Stimulated activated CD8-positive, alpha-beta memory T cell treated with anti-CD3 and anti-CD28 coated beads, Interleukin-15, amount 100 ng/mL, for 4 hours (primary cell): ENCODE measurements around the gene WNK3.
"Not testable (repeated sequence)": the region's sequence is repeated elsewhere in the genome, so short reads cannot be mapped to it uniquely, and the experiment has no call there.

Experiments
- DNase-seq, 2 donors: peaks; one replicate each; pipeline ENCODE4 v3.0.0-alpha.2; 2020; ENCODE audit warnings: low read depth in 2 of 2

The WNK3 gene

DNA sequence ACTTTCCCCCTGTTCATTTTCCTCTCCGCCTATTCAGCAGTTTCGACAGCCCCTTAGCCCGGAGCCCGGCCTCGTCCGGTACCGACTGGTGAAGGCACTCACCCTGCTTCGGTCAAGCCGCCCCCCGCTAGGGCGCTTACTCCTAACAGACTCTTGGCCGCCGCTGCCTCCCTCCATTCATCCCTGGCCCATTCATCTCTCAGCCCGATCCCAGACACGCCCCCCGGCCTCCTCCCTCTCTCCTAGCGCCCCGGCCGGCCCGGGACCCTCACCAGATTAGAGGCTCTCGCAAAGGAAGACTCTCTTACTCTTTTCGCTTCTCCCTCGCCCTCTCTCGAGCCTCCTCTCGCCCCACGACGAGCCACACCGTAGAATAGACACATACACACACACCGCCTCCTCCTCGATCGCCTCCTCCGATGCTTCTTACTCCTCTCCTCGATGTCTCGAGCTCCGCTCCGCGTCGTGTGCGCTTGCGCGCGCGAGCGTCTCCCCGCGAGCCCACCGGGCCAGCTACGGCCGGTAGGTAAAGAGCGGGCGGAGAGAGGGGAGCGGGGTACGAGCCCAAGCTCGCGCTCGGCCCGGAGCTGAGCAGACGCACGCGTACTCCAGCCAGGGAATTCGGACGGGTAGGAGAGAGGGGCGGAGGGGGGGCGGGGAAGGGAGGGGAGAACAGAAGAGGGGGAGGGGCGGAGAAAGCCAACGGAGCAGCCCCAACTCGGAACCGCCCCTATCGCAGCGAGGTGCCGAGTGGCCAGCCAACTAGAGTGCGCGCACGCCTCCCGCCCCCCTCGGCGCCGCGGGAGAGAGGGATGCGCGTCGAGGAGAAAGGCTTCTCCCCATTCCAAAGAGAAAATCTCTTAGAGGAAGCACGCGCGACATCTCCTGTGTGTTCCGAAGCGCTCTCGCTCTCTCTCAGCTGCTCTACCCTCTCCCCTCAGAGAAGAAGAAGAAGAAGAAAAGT lies at the start of gene WNK3:
Gene WNK3 (minus strand): TSS at position 633 of the 964 bp plus-strand sequence.
- peak in 1 of 2 donors; percentile 8 for DNase-seq

DNA sequence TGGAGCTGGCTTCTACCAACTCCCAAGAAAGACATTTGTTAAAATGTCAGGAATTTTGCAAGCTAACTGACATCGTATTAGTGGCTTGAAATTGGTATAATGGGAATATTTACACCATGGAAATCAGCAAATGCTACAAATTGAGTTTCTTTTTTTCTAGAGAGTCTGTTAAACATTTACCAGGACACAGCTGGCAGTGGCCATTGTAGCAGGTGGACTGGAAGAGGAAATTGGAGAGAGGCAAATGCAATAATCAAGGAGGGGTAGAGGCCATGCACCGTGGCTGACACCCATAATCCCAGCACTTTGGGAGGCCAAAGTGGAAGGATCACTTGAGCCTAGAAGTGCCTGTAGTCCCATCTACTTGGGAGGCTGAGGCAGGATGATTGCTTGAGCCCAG lies 49.4 kb upstream of the WNK3 start:
- no peak for DNase-seq

DNA sequence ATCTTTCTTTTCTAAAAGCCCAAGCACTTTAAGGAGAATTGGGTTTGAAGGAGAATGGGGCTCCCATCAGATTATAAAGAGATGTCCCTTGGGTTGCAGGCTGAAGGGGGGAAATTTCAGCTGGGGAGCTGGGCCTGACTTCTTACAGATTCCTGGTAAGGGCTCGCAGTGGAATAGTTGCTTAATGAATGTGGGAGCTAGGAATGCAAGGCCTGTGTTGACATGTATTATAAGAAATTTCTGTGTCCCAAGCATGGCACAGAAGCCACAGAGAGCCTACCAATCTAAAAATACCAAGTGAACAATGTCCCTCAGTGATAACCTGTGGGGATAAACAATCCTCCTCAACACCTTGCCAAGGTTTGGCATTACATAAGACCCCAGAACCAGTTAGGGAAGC lies 39.3 kb upstream of the WNK3 start:
- no peak for DNase-seq

DNA sequence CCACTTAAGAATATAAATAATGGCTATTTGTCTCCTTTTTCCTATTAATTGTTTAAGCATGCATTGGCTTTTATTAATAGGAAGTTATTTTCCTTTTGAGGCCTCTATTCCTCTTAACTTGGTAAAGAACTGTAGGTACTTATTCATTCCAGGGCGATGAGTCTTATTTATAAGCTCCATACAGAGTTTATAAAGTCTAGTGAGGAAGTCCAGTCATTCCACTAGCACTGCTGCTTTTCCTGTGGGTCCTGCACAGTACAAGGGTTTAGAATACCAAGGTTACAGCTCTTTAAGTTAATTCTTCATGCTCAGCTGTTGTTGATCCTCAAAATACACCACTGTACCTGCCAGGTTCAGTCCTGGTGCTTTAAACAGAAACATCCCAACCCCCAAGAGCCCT lies 28.5 kb upstream of the WNK3 start:
- no peak for DNase-seq

DNA sequence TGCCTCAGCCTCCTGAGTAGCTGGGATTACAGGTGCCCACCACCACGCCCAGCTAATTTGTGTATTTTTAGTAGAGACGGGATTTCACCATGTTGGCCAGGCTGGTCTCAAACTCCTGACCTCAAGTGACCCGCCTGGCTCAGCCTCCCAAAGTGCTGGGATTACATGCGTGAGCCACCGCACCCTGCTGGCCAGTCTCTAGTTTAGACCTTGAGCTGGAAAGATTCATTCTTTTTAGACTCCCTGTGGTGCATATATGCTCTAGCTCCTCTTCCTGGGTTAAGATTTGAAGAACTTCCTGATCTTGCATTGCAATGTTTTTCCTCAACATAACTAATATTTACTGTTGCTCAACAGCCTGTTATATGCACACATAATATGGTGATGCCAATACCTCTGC lies 26.8 kb upstream of the WNK3 start:
- DNase-seq = not testable (repeated sequence)

DNA sequence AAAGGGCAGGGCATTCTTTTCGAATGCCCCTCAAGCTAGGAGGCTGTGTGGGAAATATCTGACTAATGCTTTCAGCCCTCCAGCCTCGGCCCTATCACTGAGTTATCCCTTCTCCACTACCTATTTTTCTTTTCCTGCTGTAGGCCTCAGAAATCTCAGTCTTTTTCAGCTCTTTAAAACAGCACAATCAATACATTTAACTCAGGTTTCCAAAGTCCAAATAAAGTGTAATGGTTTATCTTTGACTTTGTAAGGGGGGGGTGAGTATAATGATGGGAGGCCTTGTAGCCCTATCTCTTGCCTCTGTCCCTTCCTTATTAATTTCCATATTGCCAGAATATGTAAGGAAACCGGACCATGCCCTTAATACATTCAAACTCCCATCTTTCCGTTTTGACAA lies 1.6 kb upstream of the WNK3 start:
- DNase-seq = no peak

DNA sequence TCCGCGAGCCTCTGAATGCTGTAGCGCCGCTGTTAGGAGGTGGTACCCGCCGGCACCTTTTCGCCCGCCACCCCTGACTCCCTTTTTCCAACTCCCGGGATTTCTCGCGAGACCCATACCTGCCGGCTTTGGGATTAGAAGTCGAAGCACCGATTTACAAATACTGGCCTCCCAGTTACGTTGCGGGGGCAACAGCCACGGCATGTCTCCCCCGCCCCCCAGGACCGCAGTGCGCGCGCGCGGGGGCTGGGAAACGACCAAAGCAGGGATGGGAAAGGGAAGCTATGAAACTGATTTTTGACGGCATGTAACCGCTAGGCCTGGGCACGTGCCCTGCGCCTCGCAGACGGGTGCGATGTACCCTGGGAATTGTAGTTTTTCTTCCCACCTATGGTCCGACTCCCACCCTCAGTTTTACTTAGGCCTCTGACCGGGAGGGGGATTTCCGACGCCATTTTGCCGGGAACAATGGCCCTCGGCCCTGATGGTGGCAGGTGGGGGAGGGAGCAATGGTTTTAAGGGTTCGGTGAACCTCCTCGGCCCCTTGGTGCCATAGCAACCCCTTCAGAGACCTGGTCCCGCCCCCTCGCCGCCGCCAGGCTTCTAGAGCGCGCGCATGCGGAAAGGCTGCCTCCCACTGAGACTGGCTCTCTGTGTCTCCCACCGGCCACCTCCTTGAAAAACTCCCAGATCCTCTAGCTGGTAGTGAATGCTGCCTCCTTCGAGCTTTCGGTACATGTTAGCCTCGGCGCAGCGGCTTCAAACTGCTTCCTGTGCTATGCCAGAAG lies 772 bp upstream of the WNK3 start:
- DNase-seq = peak in 1 of 2 donors; percentile 3

DNA sequence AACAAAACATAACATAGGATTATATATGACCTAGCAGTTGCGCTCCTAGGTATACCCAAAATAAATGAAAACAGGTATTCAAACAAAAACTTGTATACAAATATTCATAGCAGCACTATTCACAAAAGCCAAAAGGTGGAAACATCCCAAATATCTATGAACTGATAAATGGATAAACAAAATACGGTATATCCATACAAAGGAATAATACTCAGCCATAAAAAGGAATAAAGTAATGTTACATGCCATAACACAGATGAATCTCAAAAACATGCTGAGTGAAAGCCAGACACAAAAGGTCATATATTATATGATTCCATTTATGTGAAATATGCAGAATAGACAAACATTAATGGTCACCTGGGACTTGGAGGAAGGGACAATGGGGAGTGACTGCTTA lies 5.2 kb downstream of the WNK3 start:
- no peak for DNase-seq

DNA sequence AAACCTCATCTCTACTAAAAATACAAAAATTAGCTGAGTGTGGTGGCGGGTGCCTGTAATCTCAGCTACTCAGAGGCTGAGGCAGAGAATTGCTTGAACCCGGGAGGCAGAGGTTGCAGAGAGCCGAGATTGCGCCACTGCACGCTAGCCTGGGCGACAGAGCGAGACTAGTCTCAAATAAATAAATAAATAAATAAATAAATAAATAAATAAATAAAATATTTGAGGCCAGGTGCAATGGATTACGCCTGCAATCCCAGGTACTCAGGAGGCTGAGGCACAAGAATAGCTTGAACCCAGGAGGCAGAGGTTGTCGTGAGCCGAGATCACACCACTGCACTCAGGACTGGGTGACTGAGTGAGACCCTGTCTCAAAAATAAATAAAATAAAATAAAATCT lies 20.5 kb downstream of the WNK3 start:
- DNase-seq = not testable (repeated sequence)

DNA sequence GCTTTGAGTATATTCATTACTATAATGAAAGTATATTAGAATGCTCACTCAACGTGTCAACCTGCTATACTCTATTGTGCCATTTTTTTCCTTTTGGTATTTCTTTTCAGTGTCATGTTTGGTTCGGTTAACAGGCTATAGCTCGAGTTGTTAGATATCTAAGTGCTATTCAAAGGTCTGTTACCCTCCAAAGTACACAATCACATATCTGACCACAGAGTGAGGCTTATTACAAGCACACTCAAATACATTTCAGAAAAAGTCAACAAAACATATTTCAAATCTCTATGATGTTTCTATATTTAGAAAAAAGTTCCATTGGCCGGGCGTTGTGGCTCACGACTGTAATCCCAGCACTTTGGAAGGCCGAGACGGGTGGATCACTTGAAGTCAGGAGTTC lies 32.8 kb downstream of the WNK3 start:
- DNase-seq = no peak

DNA sequence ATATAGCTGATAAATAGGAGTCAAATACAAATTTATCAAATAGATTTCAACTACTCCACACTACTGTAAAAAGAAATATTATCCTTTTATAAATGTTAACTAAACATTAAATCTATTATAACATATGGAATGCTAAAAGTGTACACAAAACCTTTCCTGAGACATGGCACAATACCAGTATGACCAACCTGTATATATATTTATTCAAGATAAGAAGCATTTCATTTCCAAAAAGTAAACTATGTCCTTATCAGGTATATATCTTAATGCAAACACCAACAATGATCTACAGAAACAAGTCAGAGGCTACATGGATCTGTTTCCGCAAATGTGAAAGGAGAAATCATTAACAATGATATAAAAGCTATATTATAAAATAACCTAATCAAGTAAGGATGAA lies 37.8 kb downstream of the WNK3 start:
- DNase-seq = no peak

DNA sequence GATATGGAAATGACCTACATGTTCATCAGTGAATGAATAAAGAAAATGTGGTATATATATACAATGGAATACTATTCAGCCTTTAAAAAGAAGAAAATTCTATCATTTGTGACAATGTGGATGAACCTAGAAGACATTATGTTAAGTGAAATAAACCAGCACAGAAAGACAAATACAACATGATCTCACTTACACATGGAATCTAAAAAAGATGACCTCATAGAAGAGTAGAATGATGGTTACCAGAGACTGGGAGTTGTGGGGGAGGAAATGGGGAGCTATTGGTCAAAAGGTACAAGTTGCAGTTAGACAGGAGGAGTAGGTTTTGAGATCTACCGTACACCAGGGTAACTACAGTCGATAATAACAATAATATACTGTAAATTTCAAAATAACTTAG lies 51.5 kb downstream of the WNK3 start:
- no peak for DNase-seq

DNA sequence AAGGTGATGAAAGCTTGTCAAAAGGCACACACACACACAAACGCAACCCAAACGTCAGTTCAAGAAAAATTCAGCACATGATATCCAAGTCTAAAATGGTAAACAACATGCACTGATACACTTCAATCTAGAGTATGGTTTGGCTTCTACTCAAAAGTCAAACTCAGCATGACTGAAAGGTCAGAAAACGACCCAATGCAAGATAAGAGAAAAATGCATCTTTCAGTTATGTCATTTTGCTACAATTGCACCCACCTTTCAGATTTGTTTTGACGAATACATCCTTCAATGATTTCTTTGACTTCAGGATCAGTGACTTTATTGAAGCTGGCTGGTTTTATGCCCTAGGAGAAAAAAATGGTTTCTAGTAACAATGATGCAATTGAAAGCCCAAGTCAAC lies 56.3 kb downstream of the WNK3 start:
- DNase-seq = no peak

DNA sequence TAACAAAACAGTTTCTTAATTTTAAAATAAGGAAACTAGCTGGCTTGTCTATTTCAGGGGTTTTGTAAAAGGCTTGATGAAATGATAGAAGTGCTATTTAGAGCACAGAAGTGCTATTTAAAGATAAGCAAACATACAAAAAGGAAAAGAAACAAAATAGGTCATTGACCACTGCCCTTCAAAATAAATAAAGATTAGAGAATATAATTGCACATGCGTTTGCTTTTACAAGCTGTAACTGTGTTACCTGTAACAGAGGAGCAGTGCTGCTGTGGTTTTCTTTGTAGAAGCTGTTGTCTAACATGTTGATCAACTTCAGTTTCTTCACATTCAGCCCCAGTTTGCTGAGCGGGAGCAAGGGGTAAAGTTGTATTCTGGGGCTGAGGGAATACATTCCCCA lies 63.5 kb downstream of the WNK3 start:
- DNase-seq = no peak

DNA sequence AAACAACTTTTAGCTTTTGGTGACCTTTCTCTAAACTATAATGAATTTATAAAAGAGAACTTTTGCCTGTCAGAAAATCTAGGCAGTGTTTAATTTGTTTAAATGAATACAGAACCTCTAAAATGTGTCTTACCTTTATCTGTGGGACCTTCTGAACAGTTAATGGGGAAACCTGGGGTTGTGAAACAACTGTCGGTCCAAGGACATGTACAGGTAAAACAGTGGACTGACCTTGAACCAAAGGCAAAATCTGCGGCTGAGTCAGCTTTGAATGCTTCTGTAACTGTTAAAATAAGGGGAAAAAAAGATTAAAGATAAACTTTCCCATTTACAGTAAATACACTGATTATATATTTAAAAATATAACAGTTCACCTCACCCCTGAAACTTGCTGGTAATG lies 65.1 kb downstream of the WNK3 start:
- no peak for DNase-seq

DNA sequence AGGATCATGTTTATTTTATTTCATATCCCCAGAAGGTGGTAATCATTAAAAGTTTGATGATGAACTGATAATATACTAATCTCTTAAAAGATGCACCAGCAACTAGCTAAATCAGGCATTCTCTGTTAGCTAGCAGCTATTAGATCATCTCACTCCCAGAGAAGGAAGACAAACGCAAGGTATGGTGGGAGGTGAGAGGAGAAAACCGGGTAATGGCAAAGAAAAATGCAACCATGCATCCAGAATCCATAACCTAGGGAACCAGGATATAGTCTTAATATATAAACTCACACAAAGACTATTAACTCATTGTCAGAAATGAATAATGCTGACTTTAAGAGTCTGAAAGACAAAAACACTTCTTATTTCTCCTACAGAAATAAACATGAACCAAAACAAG lies 66.1 kb downstream of the WNK3 start:
- no peak for DNase-seq

DNA sequence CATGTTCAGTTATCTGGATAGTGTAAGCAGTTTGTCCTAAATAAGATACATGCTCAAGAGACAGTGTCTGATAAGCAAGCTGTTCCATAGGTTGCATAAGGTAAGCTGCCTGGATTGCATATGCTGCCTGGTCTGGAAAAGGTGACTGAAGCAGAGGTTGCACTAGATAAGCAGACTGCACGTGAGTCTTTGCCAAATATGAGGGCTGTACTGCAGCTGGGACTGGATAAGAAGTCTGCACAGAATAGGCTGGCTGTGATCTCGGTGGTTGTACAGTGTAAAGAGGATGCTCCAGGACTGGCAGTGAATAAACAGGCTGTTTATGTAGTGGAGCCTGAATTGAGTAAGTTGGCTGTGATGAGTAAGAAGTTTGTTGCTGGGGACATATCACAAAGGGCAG lies 68.9 kb downstream of the WNK3 start:
- DNase-seq = no peak

DNA sequence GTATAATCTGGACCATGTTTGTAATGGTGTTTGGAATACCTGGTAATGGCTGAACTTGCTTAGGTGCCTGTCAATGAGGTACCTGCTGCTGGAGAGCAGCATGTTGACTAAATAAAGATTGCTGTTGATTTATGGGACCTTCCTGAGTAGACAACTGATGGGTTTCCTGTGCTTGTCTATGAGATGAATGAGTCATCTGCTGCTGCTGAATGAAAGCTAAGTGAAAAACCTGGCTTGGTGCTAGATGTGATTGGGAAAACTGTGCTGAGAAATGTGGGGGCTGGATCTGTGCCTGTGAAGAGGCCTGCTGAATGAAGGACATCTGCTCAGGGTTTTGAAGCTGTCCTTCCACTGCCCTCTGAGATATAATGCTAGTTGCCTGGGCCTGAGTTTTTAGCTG lies 69.6 kb downstream of the WNK3 start:
- DNase-seq = no peak

DNA sequence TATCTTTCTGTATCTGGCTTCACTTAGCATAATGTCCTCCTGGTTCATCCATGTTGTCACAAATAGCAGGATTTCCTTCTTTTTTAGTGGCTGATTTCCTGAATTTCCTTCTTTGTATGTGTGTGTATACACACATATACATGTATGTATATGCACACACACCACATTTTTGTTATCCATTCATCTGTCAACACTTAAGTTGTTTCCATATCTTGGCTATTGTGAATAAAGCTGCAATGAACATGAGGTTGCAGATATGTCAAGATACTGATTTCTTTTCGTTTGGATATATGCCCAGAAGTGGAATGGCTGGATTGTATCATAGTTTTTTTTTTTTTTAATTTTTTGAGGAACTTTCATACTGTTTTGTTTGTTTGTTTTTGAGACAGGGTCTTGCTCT lies 76.2 kb downstream of the WNK3 start:
- DNase-seq = no peak

DNA sequence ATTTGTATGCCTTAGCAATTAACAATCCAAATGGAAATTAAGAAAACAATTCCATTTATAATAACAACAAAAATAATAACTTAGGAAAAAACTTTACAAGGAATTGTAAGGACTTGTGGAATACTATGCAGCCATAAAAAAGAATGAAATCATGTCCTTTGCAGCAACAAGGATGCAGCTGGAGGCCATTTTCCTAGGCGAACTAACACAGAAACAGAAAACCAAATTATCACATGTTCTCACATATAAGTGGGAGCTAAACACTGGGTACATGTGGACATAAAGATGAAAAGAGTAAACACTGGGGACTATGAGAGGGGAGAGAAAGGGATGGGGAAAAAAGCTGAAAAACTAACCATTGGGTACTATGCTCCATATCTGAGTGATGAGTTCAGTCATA lies 77.4 kb downstream of the WNK3 start:
- no peak for DNase-seq

DNA sequence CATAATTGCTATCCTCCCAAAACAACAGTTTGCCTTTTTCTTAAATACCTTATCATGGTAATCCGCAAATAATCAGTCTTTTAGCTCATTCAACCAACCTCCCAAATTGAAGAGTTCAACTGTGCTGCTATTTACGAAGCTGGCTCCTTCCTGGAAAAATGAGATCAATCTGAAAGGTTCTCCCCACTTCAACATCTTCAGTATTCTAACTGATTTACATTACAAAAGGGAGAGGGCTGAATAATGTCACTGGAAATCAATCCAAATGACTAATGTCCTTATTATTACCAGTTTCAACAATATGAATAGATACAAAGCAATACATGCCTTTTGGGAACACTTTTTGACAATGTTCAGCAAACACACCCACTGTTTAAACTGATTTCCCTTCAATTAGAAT lies 86.2 kb downstream of the WNK3 start:
- no peak for DNase-seq

DNA sequence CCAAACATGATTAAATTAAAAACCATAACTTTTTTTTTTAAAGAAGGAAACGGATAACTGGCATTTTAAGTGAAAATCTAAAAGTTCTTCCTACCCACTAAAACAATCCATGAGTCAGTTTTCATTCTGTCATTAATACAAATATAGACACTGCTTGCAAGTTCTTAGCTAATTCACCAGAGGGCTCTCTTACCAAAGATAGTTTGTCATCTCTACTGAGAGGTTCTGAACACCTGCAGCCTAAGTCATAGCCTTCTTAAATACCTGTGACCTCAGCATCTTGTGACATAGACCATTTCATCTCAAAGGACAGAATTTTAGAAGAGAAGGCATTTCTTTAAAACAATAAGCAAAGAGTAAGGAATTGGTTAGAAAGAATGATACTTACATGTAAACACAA lies 109.5 kb downstream of the WNK3 start:
- DNase-seq = no peak

DNA sequence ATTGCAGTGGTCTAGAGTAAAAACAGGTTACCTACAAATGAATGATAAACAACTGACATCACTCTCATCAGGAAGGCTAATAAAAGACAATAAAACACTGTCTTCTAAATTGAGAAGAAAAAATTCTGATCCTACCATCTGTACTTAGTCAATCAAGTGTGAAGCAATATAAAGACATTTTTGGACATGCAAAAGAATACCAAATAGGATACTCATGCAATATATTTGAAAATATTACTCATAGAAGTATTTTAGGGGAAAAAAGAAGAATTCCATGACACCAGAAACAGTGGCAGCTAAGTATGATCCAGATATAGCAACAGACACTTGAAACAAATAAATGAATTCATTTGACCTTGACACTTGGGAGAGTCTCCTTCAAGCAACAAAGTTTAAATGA lies 111.0 kb downstream of the WNK3 start:
- no peak for DNase-seq
